PC-3 (cell line): ENCODE data around the gene CHD6. TPM values are rescaled to one million over a fixed set of nuclear protein-coding genes. Genes with fewer than 3 reads are reported as not detected.

Source experiments
- ATAC-seq: fragments of 200-7000 bp; cut with Tn5 transposase; 2 replicates; pipeline ENCODE4 v1.9.1; 2020; ENCODE audit warnings: mild to moderate bottlenecking, moderate library complexity
- BruUV-seq: library from RNA; stranded (reverse); fragments of 400-500 nt; replicated peaks from 2 replicates; lab custom pipeline; 2021; lab: Mats Ljungman, UMichigan
- CTCF ChIA-PET: fragments of 300-600 bp; sonication (Branson Sonifier 250); formaldehyde crosslinking; loops from one replicate; lab custom pipeline; 2022; ENCODE audit warnings: antibody characterized with exemption; lab: Charles Lee
- POLR2A ChIA-PET: fragments of 300-600 bp; sonication (Branson Sonifier 250); formaldehyde crosslinking; loops from one replicate; lab custom pipeline; 2022; ENCODE audit warnings: antibody characterized with exemption; ENCODE audit not compliant: unreplicated experiment; lab: Charles Lee
- DNase-seq: peaks from one replicate; pipeline ENCODE4 v3.0.0-alpha.2; 2015
- H2AFZ ChIP-seq: fragments of 300-600 bp; sonication (generic); 2 replicates; pipeline ENCODE4 v1.6.0; 2016; ENCODE audit warnings: antibody characterized with exemption, low read length
- H3F3A ChIP-seq: fragments of 300-600 bp; sonication (generic); one replicate; pipeline ENCODE4 v1.6.0; 2017; ENCODE audit warnings: antibody characterized with exemption, low read length, control low read depth, mild to moderate bottlenecking; ENCODE audit not compliant: unreplicated experiment
- H3K27ac ChIP-seq: fragments of 300-600 bp; sonication (generic); 2 replicates; pipeline ENCODE4 v1.5.1; 2016; ENCODE audit warnings: mild to moderate bottlenecking, low read length
- H3K27me3 ChIP-seq: fragments of 300-600 bp; sonication (generic); 2 replicates; pipeline ENCODE4 v1.6.1; 2016; ENCODE audit warnings: low read length, mixed read lengths
- H3K36me3 ChIP-seq: fragments of 300-600 bp; sonication (generic); 2 replicates; pipeline ENCODE4 v1.6.1; 2016; ENCODE audit warnings: low read depth, mixed run types, low read length, mixed read lengths
- H3K4me1 ChIP-seq: fragments of 300-600 bp; sonication (generic); 2 replicates; pipeline ENCODE4 v1.5.1; 2016; ENCODE audit warnings: low read length; ENCODE audit not compliant: insufficient read depth
- H3K4me2 ChIP-seq: fragments of 300-600 bp; sonication (generic); 2 replicates; pipeline ENCODE4 v1.6.0; 2016; ENCODE audit warnings: low read length
- H3K4me3 ChIP-seq: fragments of 300-600 bp; sonication (generic); 2 replicates; pipeline ENCODE4 v1.5.1; 2016; ENCODE audit warnings: mild to moderate bottlenecking, low read length, mixed read lengths
- H3K79me2 ChIP-seq: fragments of 300-600 bp; sonication (generic); 2 replicates; pipeline ENCODE4 v1.6.1; 2017; ENCODE audit warnings: low read length, mixed read lengths
- H3K9ac ChIP-seq: fragments of 300-600 bp; sonication (generic); 2 replicates; pipeline ENCODE4 v1.6.0; 2016; ENCODE audit warnings: mild to moderate bottlenecking, low read length
- H3K9me2 ChIP-seq: fragments of 300-600 bp; sonication (generic); replicated peaks from 2 replicates; pipeline ENCODE4 v1.6.1; 2016; ENCODE audit warnings: mixed run types, low read length, mixed read lengths
- H3K9me3 ChIP-seq: fragments of 300-600 bp; sonication (generic); 2 replicates; pipeline ENCODE4 v1.6.1; 2016; ENCODE audit warnings: low read length, mixed read lengths
- H4K20me1 ChIP-seq: fragments of 300-600 bp; sonication (generic); 2 replicates; pipeline ENCODE4 v1.6.1; 2016; ENCODE audit warnings: low read length, mixed read lengths
- CTCF ChIP-seq: fragments of 300-600 bp; sonication (generic); conservative IDR thresholded peaks from 2 replicates; pipeline ENCODE4 v1.5.1; 2017; ENCODE audit warnings: antibody characterized with exemption, low read depth, mild to moderate bottlenecking, low read length
- EZH2 ChIP-seq: fragments of 300-600 bp; sonication (generic); IDR thresholded peaks from one replicate; pipeline ENCODE4 v1.6.1; 2017; ENCODE audit warnings: antibody characterized with exemption, mild to moderate bottlenecking, low read length; ENCODE audit not compliant: unreplicated experiment
- EZH2phosphoT487 ChIP-seq: fragments of 300-600 bp; sonication (generic); IDR thresholded peaks from 2 replicates; pipeline ENCODE4 v1.6.1; 2018; ENCODE audit warnings: mild to moderate bottlenecking, antibody characterized with exemption, low read length, borderline replicate concordance
- intact Hi-C: fragments of 100-400 bp; cut with micrococcal nuclease; formaldehyde crosslinking; loops from 2 replicates; pipeline ENCODE4 v1.9.0; 2023
- total RNA-seq: library from RNA; depleted of rRNA; stranded (reverse); fragments of >200 nt; gene quantifications from 2 replicates; pipeline ENCODE4 v1.2.3, GENCODE V29; 2014

Gene CHD6
- total RNA-seq, 1 experiment from 2014 or later = 19.5 TPM

- Histone ChIP-seq H3K9ac (no peak overlapping the region), H3K79me2 (no peaks in the 10 kb centered on the region), H3K4me3 (no peak overlapping the region), H3K9me2 (no peaks in the 10 kb centered on the region), H3K4me2 (no peak overlapping the region), H3K4me1 (peaks cover 4% of the 10 kb centered on the region; the same call in 1 of the 2 replicates), H3K27me3 (peaks cover 4% of the 10 kb centered on the region; the same call in 1 of the 2 replicates), H2AFZ (no peak overlapping the region), H3F3A (no peaks in the 10 kb centered on the region), H3K9me3 (no peaks in the 10 kb centered on the region), H3K27ac (no peak overlapping the region), H4K20me1 (no peaks in the 10 kb centered on the region), H3K36me3 (no peaks in the 10 kb centered on the region)
- TF ChIP-seq EZH2phosphoT487 (no peak), CTCF (no peak), EZH2 (no peak)
- ChIA-PET CTCF (no interaction called here), POLR2A (no interaction called here)
- BruUV-seq = no TSS peak
- intact Hi-C loops = no loop called here
- ATAC-seq (no peak), DNase-seq (no peak)
Measured at GRCh38 chr20:41623625-41624375, 5.6 kb upstream of the CHD6 start.

- no TSS peak for BruUV-seq
- Histone ChIP-seq H3K27ac (no peak overlapping the region), H3K9me2 (no peaks in the 10 kb centered on the region), H4K20me1 (no peaks in the 10 kb centered on the region), H3K9ac (no peak overlapping the region), H2AFZ (no peak overlapping the region), H3K27me3 (peaks cover 4% of the 10 kb centered on the region; the same call in 1 of the 2 replicates), H3F3A (no peaks in the 10 kb centered on the region), H3K4me2 (no peak overlapping the region), H3K4me1 (peaks cover 4% of the 10 kb centered on the region; the same call in 1 of the 2 replicates), H3K79me2 (peaks cover under 1% of the 10 kb centered on the region), H3K9me3 (no peaks in the 10 kb centered on the region), H3K4me3 (no peak overlapping the region), H3K36me3 (no peaks in the 10 kb centered on the region)
- ChIA-PET POLR2A (no interaction called here), CTCF (no interaction called here)
- DNase-seq (no peak), ATAC-seq (no peak)
- intact Hi-C loops = no loop called here
- no peak for TF ChIP-seq EZH2
- TF ChIP-seq EZH2phosphoT487 = no peak
- no peak for TF ChIP-seq CTCF
Measured at GRCh38 chr20:41622584-41622983, 4.4 kb upstream of the CHD6 start.

- H3K9me2 ChIP-seq = no peaks in the 10 kb centered on the region
- H2AFZ ChIP-seq = no peak overlapping the region
- peaks cover 7% of the 10 kb centered on the region for H3K79me2 ChIP-seq
- intact Hi-C loops = no loop called here
- H3F3A ChIP-seq = no peaks in the 10 kb centered on the region
- peaks cover 4% of the 10 kb centered on the region; the same call in 1 of the 2 replicates for H4K20me1 ChIP-seq
- ATAC-seq (no peak), DNase-seq (no peak)
- no peak overlapping the region for H3K4me2 ChIP-seq
- BruUV-seq = no TSS peak
- H3K27me3 ChIP-seq = peaks cover 4% of the 10 kb centered on the region; the same call in 1 of the 2 replicates
- H3K4me3 ChIP-seq = no peak overlapping the region
- TF ChIP-seq CTCF = no peak
- TF ChIP-seq EZH2 = no peak
- no peak for TF ChIP-seq EZH2phosphoT487
- peaks cover 7% of the 10 kb centered on the region for H3K4me1 ChIP-seq
- no peaks in the 10 kb centered on the region for H3K36me3 ChIP-seq
- POLR2A ChIA-PET = no interaction called here
- CTCF ChIA-PET = no interaction called here
- no peak overlapping the region for H3K27ac ChIP-seq
- H3K9ac ChIP-seq = no peak overlapping the region
- no peaks in the 10 kb centered on the region for H3K9me3 ChIP-seq
Measured at GRCh38 chr20:41621971-41622370, 3.8 kb upstream of the CHD6 start.
